ENCODE measurements around the gene SBK2.
"Not testable (repeated sequence)": the region's sequence is repeated elsewhere in the genome, so short reads cannot be mapped to it uniquely, and the experiment has no call there.

SBK2 gene

GRCh38 chr19:55535173-55535964 lies 1.6 kb downstream of the SBK2 start:
- DNase-seq = no peak

GRCh38 chr19:55534280-55534679 lies 2.7 kb downstream of the SBK2 start:
- not testable (repeated sequence) for DNase-seq

- no peak for DNase-seq
Observed at GRCh38 chr19:55530996-55531395, 5.9 kb downstream of the SBK2 start.

GRCh38 chr19:55529636-55530234 lies 7.2 kb downstream of the SBK2 start:
- DNase-seq = no peak

- DNase-seq = no peak
Observed at GRCh38 chr19:55528030-55528803, 8.7 kb downstream of the SBK2 start.

- DNase-seq = no peak
Observed at GRCh38 chr19:55527197-55528029, 9.5 kb downstream of the SBK2 start.

- DNase-seq = no peak
Observed at GRCh38 chr19:55526216-55527196, 10.4 kb downstream of the SBK2 start.

GRCh38 chr19:55525289-55526101 lies 11.4 kb downstream of the SBK2 start:
- DNase-seq = no peak

GRCh38 chr19:55520691-55521292 lies 16.1 kb downstream of the SBK2 start:
- no peak for DNase-seq

GRCh38 chr19:55519451-55520311 lies 17.3 kb downstream of the SBK2 start:
- no peak for DNase-seq

- DNase-seq = peak; percentile 93
Observed at GRCh38 chr19:55516878-55517620, 19.9 kb downstream of the SBK2 start.

- DNase-seq = no peak
Observed at GRCh38 chr19:55508120-55508519, 28.8 kb downstream of the SBK2 start.

GRCh38 chr19:55504981-55505380 lies 32.0 kb downstream of the SBK2 start:
- DNase-seq = no peak

- DNase-seq = no peak
Observed at GRCh38 chr19:55504252-55504603, 32.7 kb downstream of the SBK2 start.

- DNase-seq = peak; percentile 93
Observed at GRCh38 chr19:55503502-55504251, 33.3 kb downstream of the SBK2 start.

GRCh38 chr19:55503157-55503501 lies 33.8 kb downstream of the SBK2 start:
- DNase-seq = no peak

- DNase-seq = no peak
Observed at GRCh38 chr19:55502197-55502952, 34.6 kb downstream of the SBK2 start.
